Heart left ventricle (tissue), 13 donors: ENCODE data around the gene PPT2.
A peak's percentile ranks its signal among the peaks of the same experiment; 100 is the strongest.

ENCODE experiments used
- CTCF ChIP-seq, 12 donors: fragments of 200-600 bp; sonication (generic) in 4 of 12; IDR thresholded peaks; one replicate each; pipeline versions ENCODE4 v1.5.0 to v1.8.0; 2018 to 2022; ENCODE audit warnings: antibody characterized with exemption in 12 of 12, mild to moderate bottlenecking in 5 of 12
- POLR2A ChIP-seq, 2 donors: fragments of 450-650 bp; IDR thresholded peaks; one replicate each; pipeline ENCODE4 v1.6.1; 2017; ENCODE audit warnings: antibody characterized with exemption in 2 of 2, mild to moderate bottlenecking in 2 of 2, moderate library complexity in 2 of 2
- donor health status: ischemic (EF 13 %, LVEDD 7.1; RV severe dilation, severe dysfunction).
- donor health status: DM: no; HTN: yes; CAD: no.
- donor health status: DM: no; HTN: no; CAD: no.
- donor health status: ischemic (EF 25% LVEDD 6.9; RV normal size, moderate dysfunction).
- donor health status: ischemic (EF 25% LVEDD 5.7; RV mildly dilated, moderate dysfunction).
- donor health status: ischemic (EF 35%, LVEDD 5.7; RV mildly dilated, moderate dysfunction).
- donor health status: nonischemic (EF 11% LVEDD 7.7; RV severe dilation, severe dysfunction).
- donor health status: DM: yes; HTN: yes; CAD: no.
- donor health status: PGD.
- donor health status: ischemic (EF 29% LVEDD 5.4; RV normal size, mild dysfunction).
- donor health status: nonischemic (EF 23%, LVEDD 6.1; RV moderate dilation, normal function).

- TF ChIP-seq CTCF (IDR thresholded peaks at IDR 0.05) (peak in 5 of 12 donors; percentile 3 to 46 (median 18)), POLR2A (IDR thresholded peaks at IDR 0.05) (no peak)
These were observed at the start of gene PPT2 for GRCh38 chr6:32153564-32154513.
